ENCODE data around the gene SLC8A2.
"Not testable (repeated sequence)": the region's sequence is repeated elsewhere in the genome, so short reads cannot be mapped to it uniquely, and the experiment has no call there.

Gene SLC8A2

DNA sequence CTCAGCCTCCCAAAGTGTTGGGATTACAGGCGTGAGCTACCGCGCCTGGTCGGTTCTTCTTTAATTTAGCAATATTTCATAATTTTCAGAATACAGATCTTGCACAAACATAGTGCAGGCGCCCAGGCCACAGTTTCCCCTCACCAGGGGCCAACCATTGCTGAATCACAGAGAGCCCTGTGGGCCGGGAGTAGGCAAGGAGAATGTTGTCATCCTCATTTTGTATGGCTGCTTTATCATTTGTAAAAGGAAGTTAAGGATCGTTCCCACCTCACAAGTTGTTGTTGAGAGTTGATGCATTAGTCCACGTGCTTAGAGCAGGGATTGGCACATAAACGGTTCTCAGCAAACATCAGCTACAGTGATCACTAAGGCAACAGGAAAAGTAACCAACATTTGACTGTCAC is 82.5 kb downstream of the SLC8A2 start:
- ChIA-PET POLR2A (no interaction called here), CTCF (interaction anchor here (0.6 to 1.1 kb wide), 3 partner anchors 11 to 104 kb away, joined by 3 to 10 read pairs (median 5); no protein-coding TSS in a partner anchor)
- no peak for DNase-seq (ENCODE audit: extremely low spot score)
- TF ChIP-seq LEF1 (IDR thresholded peaks at IDR 0.05; ENCODE audit: borderline replicate concordance) (no peak), CTBP1 (IDR thresholded peaks at IDR 0.05; ENCODE audit: borderline replicate concordance) (no peak), SUZ12 (IDR thresholded peaks at IDR 0.05) (no peak), FOXK2 (IDR thresholded peaks at IDR 0.05) (no peak), FOXM1 (IDR thresholded peaks at IDR 0.05; ENCODE audit: borderline replicate concordance) (no peak), L3MBTL2 (conservative IDR thresholded peaks at IDR 0.05) (no peak)
- TF ChIP-seq, protein P1, sequence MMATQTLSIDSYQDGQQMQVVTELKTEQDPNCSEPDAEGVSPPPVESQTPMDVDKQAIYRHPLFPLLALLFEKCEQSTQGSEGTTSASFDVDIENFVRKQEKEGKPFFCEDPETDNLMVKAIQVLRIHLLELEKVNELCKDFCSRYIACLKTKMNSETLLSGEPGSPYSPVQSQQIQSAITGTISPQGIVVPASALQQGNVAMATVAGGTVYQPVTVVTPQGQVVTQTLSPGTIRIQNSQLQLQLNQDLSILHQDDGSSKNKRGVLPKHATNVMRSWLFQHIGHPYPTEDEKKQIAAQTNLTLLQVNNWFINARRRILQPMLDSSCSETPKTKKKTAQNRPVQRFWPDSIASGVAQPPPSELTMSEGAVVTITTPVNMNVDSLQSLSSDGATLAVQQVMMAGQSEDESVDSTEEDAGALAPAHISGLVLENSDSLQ (IDR thresholded peaks at IDR 0.05) = no peak

DNA sequence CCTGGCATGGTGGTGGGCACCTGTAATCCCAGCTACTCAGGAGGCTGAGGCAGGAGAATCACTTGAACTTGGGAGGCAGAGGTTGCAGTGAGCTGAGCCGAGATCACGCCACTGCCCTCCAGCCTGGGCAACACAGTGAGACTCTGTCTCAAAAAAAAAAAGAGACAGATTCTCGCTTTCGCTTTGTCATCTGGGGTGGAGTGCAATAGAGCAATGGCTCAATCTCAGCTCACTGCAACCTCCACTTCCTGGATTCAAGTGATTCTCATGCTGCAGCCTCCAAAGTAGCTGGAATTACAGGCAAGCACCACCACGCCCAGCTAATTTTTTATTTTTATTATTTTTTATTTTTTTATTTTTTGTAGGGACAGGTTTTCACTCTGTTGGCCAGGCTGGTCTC is 83.0 kb downstream of the SLC8A2 start:
- DNase-seq (ENCODE audit: extremely low spot score); POLR2A ChIA-PET: not testable (repeated sequence)
- CTCF ChIA-PET = interaction anchor here (0.6 to 1.1 kb wide), 3 partner anchors 11 to 104 kb away, joined by 3 to 10 read pairs (median 5); no protein-coding TSS in a partner anchor

DNA sequence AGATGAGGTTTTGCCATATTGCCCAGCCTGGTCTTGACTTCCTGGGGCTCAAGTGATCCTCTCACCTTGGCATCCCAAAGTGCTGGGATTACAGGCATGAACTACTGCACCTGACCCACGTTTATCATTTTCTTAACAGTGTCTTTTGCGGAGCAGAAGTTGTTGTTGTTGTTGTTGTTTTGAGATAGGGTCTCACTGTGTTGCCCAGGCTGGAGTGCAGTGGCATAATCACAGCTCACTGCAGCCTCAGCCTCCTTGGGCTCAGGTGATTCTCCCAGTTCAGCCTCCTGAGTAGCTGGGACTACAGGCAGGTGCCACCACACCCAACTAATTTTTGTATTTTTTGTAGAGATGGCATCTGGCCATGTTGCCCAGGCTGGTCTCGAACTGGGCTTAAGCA is 84.1 kb downstream of the SLC8A2 start:
- DNase-seq (ENCODE audit: extremely low spot score); POLR2A ChIA-PET; CTCF ChIA-PET: not testable (repeated sequence)

DNA sequence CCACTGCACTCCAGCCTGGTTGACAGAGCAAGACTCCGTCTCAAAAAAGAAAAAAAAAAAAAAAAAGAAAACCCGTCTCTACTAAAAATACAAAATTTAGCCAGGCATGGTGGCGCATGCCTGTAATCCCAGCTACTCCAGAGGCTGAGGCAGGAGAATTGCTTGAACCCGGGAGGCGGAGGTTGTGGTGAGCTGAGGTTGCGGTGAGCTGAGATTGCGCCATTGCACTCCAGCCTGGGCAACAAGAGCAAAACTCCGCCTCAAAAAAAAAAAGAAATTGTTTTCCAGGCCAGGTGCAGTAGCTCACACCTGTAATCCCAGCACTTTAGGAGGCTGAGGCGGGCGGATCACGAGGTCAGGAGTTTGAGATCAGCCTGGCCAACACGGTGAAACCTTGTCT is 85.1 kb downstream of the SLC8A2 start:
- POLR2A ChIA-PET; CTCF ChIA-PET; DNase-seq (ENCODE audit: extremely low spot score): not testable (repeated sequence)

DNA sequence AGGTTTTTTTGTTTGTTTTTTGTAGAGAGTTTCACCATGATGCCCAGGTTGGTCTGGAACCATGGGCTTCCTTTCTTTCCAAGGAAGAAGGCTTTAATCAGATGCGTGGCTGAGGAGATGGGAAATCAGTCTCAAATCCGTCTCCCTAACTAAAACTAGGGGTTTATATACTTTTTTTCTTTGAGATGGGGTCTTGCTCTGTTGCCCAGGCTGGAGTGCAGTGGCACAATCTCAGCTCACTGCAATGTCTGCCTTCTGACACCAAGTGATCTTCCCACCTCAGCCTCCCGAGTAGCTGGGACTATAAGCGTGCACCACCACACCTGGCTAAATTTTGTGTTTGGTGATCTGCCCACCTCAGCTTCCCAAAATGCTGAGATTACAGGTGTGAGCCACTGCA is 87.2 kb downstream of the SLC8A2 start:
- DNase-seq (ENCODE audit: extremely low spot score); CTCF ChIA-PET; POLR2A ChIA-PET: not testable (repeated sequence)

GRCh38 chr19:47383890-47384289 is 87.8 kb downstream of the SLC8A2 start:
- DNase-seq (ENCODE audit: extremely low spot score); CTCF ChIA-PET; POLR2A ChIA-PET: not testable (repeated sequence)

- TF ChIP-seq ELF4 (IDR thresholded peaks at IDR 0.05) (no peak), CTBP1 (IDR thresholded peaks at IDR 0.05; ENCODE audit: borderline replicate concordance) (no peak), TARDBP (IDR thresholded peaks at IDR 0.05) (no peak), LEF1 (IDR thresholded peaks at IDR 0.05; ENCODE audit: borderline replicate concordance) (no peak), SUZ12 (IDR thresholded peaks at IDR 0.05) (no peak), FOXM1 (IDR thresholded peaks at IDR 0.05; ENCODE audit: borderline replicate concordance) (no peak), ZNF384 (IDR thresholded peaks at IDR 0.05) (no peak)
- TF ChIP-seq, protein P1 (IDR thresholded peaks at IDR 0.05) = no peak
- POLR2A ChIA-PET = no interaction called here
- CTCF ChIA-PET = no interaction called here
- no peak for DNase-seq (ENCODE audit: extremely low spot score)
These were observed 89.9 kb downstream of the SLC8A2 start for GRCh38 chr19:47381653-47382279.

- no peak for TF ChIP-seq LEF1 (IDR thresholded peaks at IDR 0.05; ENCODE audit: borderline replicate concordance)
- TF ChIP-seq ZNF384 (IDR thresholded peaks at IDR 0.05) = no peak
- TF ChIP-seq L3MBTL2 (conservative IDR thresholded peaks at IDR 0.05) = no peak
- TF ChIP-seq FOXA1 (IDR thresholded peaks at IDR 0.05) = no peak
- TF ChIP-seq, protein P1 (IDR thresholded peaks at IDR 0.05) = no peak
- no peak for TF ChIP-seq FOXK2 (IDR thresholded peaks at IDR 0.05)
- no peak for TF ChIP-seq HDGF (IDR thresholded peaks at IDR 0.05; ENCODE audit: borderline replicate concordance)
- no peak for TF ChIP-seq ARNT (IDR thresholded peaks at IDR 0.05)
- no peak for TF ChIP-seq TARDBP (IDR thresholded peaks at IDR 0.05)
- no peak for TF ChIP-seq ELF4 (IDR thresholded peaks at IDR 0.05)
- no peak for TF ChIP-seq CTBP1 (IDR thresholded peaks at IDR 0.05; ENCODE audit: borderline replicate concordance)
- no peak for TF ChIP-seq FOXM1 (IDR thresholded peaks at IDR 0.05; ENCODE audit: borderline replicate concordance)
- ChIA-PET CTCF (interaction anchor here (1.0 kb wide), 1 partner anchor 10 kb away, joined by 3 read pairs; no protein-coding TSS in a partner anchor), POLR2A (no interaction called here)
- no peak for DNase-seq (ENCODE audit: extremely low spot score)
These were observed 90.6 kb downstream of the SLC8A2 start for GRCh38 chr19:47381121-47381520.

- ChIA-PET POLR2A (no interaction called here), CTCF (interaction anchor here (1.0 kb wide), 1 partner anchor 10 kb away, joined by 3 read pairs; no protein-coding TSS in a partner anchor)
- DNase-seq (ENCODE audit: extremely low spot score) = no peak
- TF ChIP-seq ARNT (IDR thresholded peaks at IDR 0.05) (no peak), TARDBP (IDR thresholded peaks at IDR 0.05) (no peak), BHLHE40 (IDR thresholded peaks at IDR 0.05; ENCODE audit: borderline replicate concordance) (no peak), HDGF (IDR thresholded peaks at IDR 0.05; ENCODE audit: borderline replicate concordance) (no peak), NFRKB (IDR thresholded peaks at IDR 0.05) (no peak), FOXM1 (IDR thresholded peaks at IDR 0.05; ENCODE audit: borderline replicate concordance) (no peak), FOXA1 (IDR thresholded peaks at IDR 0.05) (no peak), L3MBTL2 (conservative IDR thresholded peaks at IDR 0.05) (no peak), ELF4 (IDR thresholded peaks at IDR 0.05) (no peak), FOXK2 (IDR thresholded peaks at IDR 0.05) (no peak)
These were observed 91.1 kb downstream of the SLC8A2 start for GRCh38 chr19:47380559-47380958.

All from HEK293T (cell line).